HepG2 (cell line): Measurements from ENCODE around the gene SPNS1. TPM values are rescaled to one million over a fixed set of nuclear protein-coding genes. Genes with fewer than 3 reads are reported as not detected.

ENCODE experiments used
- E2F5 ChIP-seq: sonication (generic); formaldehyde crosslinking; conservative IDR thresholded peaks from 2 replicates; pipeline ENCODE4 v1.4.0; 2020; ENCODE audit warnings: missing genetic modification reagents
- ELF1 ChIP-seq: sonication (generic); formaldehyde crosslinking; IDR thresholded peaks from 2 replicates; pipeline ENCODE4 v1.4.0; 2020; ENCODE audit warnings: missing genetic modification reagents
- MAX ChIP-seq: IDR thresholded peaks from 2 replicates; pipeline ENCODE4 v1.6.1; 2012; ENCODE audit warnings: inconsistent platforms
- MED13 ChIP-seq: sonication (generic); formaldehyde crosslinking; IDR thresholded peaks from 2 replicates; pipeline ENCODE4 v1.5.0; 2020; ENCODE audit warnings: missing genetic modification reagents
- MLXIP ChIP-seq: sonication (generic); formaldehyde crosslinking; IDR thresholded peaks from 2 replicates; pipeline ENCODE4 v1.9.0; 2021; ENCODE audit warnings: missing genetic modification reagents, borderline replicate concordance
- SOX5 ChIP-seq: IDR thresholded peaks from 2 replicates; pipeline ENCODE4 v1.6.1; 2016; ENCODE audit warnings: borderline replicate concordance
- STAT6 ChIP-seq: sonication (generic); formaldehyde crosslinking; IDR thresholded peaks from 2 replicates; pipeline ENCODE4 v1.4.0; 2020; ENCODE audit warnings: missing genetic modification reagents, mild to moderate bottlenecking, borderline replicate concordance
- TFE3 ChIP-seq: IDR thresholded peaks from 2 replicates; pipeline ENCODE4 v1.6.1; 2016
- TMF1 ChIP-seq: sonication (generic); formaldehyde crosslinking; IDR thresholded peaks from 2 replicates; pipeline ENCODE4 v1.8.1; 2022; ENCODE audit warnings: low read depth, missing genetic modification reagents
- ZBTB2 ChIP-seq: sonication (generic); formaldehyde crosslinking; IDR thresholded peaks from 2 replicates; pipeline ENCODE4 v1.8.0; 2022; ENCODE audit warnings: low read depth, missing genetic modification reagents
- ZFX ChIP-seq: sonication (generic); formaldehyde crosslinking; IDR thresholded peaks from 2 replicates; pipeline ENCODE4 v1.4.0; 2020; ENCODE audit warnings: mild to moderate bottlenecking, low read depth, missing genetic modification reagents, moderate library complexity
- ZNF205 ChIP-seq: IDR thresholded peaks from 2 replicates; pipeline ENCODE4 v1.6.1; 2018; ENCODE audit warnings: missing biosample characterization, missing genetic modification reagents
- ZNF230 ChIP-seq: sonication (generic); formaldehyde crosslinking; IDR thresholded peaks from 2 replicates; pipeline ENCODE4 v1.4.0; 2020; ENCODE audit warnings: mild to moderate bottlenecking, missing genetic modification reagents
- ZNF574 ChIP-seq: sonication (generic); formaldehyde crosslinking; IDR thresholded peaks from 2 replicates; pipeline ENCODE4 v1.4.0; 2020; ENCODE audit warnings: missing genetic modification reagents
- ZNF816 ChIP-seq: sonication (generic); formaldehyde crosslinking; IDR thresholded peaks from 2 replicates; pipeline ENCODE4 v1.8.0; 2022; ENCODE audit warnings: missing genetic modification reagents, mild to moderate bottlenecking, borderline replicate concordance
- polyA plus RNA-seq, 8 experiments: library from polyadenylated mRNA; depleted of rRNA in 3 of 8; stranded (reverse) in 7 of 8; unstranded in 1 of 8; fragments of >200 nt; fragmentation: Illumina TruSeq in 4 of 8; extraction: Trizol in 4 of 8; gene quantifications; 2 replicates each; pipeline versions ENCODE4 v1.2.1 to v1.2.3, GENCODE V29; 2011 to 2016; ENCODE audit warnings: low read depth in 4 of 8, missing spikeins in 1 of 8, mixed read lengths in 1 of 8; ENCODE audit not compliant: insufficient read depth in 1 of 8
- total RNA-seq, 5 experiments: library from RNA; depleted of rRNA; stranded (reverse); fragments of >200 nt; fragmentation: Illumina TruSeq; extraction: Trizol; gene quantifications; 2 replicates each; pipeline ENCODE4 v1.2.3, GENCODE V29; 2016; ENCODE audit warnings: low read depth in 1 of 5

The SPNS1 gene
- total and polyA plus RNA-seq, 2 of the 13 experiments (the other 11 are each of a cell fraction or from before 2014, with no cell fraction given), result 25.6 to 38.8 TPM

- TF ChIP-seq MLXIP (CRISPR knock-in tag) (no peak), TFE3 (CRISPR knock-in tag) (0 out of 2 replicates have a peak, but pooled peaks have one; percentile 3), ZNF205 (no peak), ZBTB2 (CRISPR knock-in tag) (peak; percentile 45; the same call in 1 of the 2 replicates), ZFX (peak; percentile 69; the same call in 1 of the 2 replicates), ZNF230 (CRISPR knock-in tag) (0 out of 2 replicates have a peak, but pooled peaks have one; percentile 70), SOX5 (CRISPR knock-in tag) (no peak), MAX (peak; percentile 69; the same call in 1 of the 2 replicates), TMF1 (CRISPR knock-in tag) (no peak), ZNF816 (CRISPR knock-in tag) (no peak), STAT6 (CRISPR knock-in tag) (no peak; the same call in 1 of the 2 replicates), ELF1 (peak; percentile 65), ZNF574 (peak; percentile 59), MED13 (CRISPR knock-in tag) (no peak), E2F5 (CRISPR knock-in tag) (0 out of 2 replicates have a peak, but pooled peaks have one; percentile 56)
Observed at GRCh38 chr16:28935924-28936783, 38.4 kb upstream of the SPNS1 start (continued).
